Regular cardiac myocyte (primary cell): ENCODE measurements around the gene TIAL1. TPM values are rescaled to one million over a fixed set of nuclear protein-coding genes. Genes with fewer than 3 reads are reported as not detected.

Experiments used
- total RNA-seq: library from RNA; depleted of rRNA; stranded (reverse); fragments of >200 nt; gene quantifications from 2 replicates; pipeline ENCODE4 v1.2.3, GENCODE V29; 2014

Gene TIAL1
- 23.1 and 27.0 TPM in 2 replicates for total RNA-seq

GRCh38 chr10:119596537-119597404 lies at the start of gene TIAL1:
TSS of gene TIAL1 (minus strand) at chr10:119596964. CDS start at chr10:119596465, 499 bp downstream.

GRCh38 chr10:119542357-119542987 lies 54.3 kb downstream of the TIAL1 start, which contains the start of gene RGS10:
TSS of gene RGS10 (minus strand) at chr10:119542719. CDS start at chr10:119542638, 81 bp downstream.

Other genes starting within 250 kb of the TIAL1 start
- gene RGS10, start 54.2 kb downstream of the TIAL1 start, total RNA-seq: 37.5 and 40.5 TPM in 2 replicates
- gene BAG3, start 54.4 kb upstream of the TIAL1 start, total RNA-seq: 9.0 and 24.9 TPM in 2 replicates
- gene INPP5F, start 129.1 kb upstream of the TIAL1 start, total RNA-seq: 19.4 and 19.9 TPM in 2 replicates